ENCODE data around the gene CDH8. TPM values are rescaled to one million over a fixed set of nuclear protein-coding genes. Genes with fewer than 3 reads are reported as not detected.

The CDH8 gene
- polyA plus RNA-seq, 2 of the 4 experiments (the other 2 are of a cell fraction): 0.23 to 0.94 TPM

- Histone ChIP-seq H3K27ac (no peak overlapping the region), H3K4me1 (no peaks in the 10 kb centered on the region), H3K4me3 (no peak overlapping the region), H3K9me3 (no peaks in the 10 kb centered on the region), H3K4me2 (no peak overlapping the region)
- no peak for ATAC-seq
- no peak for FAIRE-seq
- 8% methylated on average over 2 of the region's 2 CpGs for WGBS (ENCODE audit: missing lambda C conversion rate)
- TF ChIP-seq FOSB (CRISPR knock-in tag; IDR thresholded peaks at IDR 0.05) (no peak), TFCP2L1 (CRISPR knock-in tag; IDR thresholded peaks at IDR 0.05) (no peak), MAFK (IDR thresholded peaks at IDR 0.05; ENCODE audit: partially characterized antibody) (peak; percentile 88)
- POLR2A ChIA-PET: no interaction called here
- CTCF ChIA-PET: no interaction called here
- no peak for DNase-seq (ENCODE audit: low read depth in 1 of 2, low spot score in 1 of 2)
These were observed 420.1 kb downstream of the CDH8 start for GRCh38 chr16:61616088-61616487.

GRCh38 chr16:61611847-61612491, 424.3 kb downstream of the CDH8 start:
- 7% methylated on average over 4 of the region's 4 CpGs for WGBS (ENCODE audit: missing lambda C conversion rate)
- H3K9me3 ChIP-seq: no peaks in the 10 kb centered on the region
- DNase-seq (ENCODE audit: low read depth in 1 of 2, low spot score in 1 of 2) (no peak), FAIRE-seq (no peak), ATAC-seq (no peak)
- POLR2A ChIA-PET: no interaction called here
- H3K27ac ChIP-seq: no peak overlapping the region
- no peak overlapping the region for H3K4me3 ChIP-seq
- TF ChIP-seq ZC3H11A (IDR thresholded peaks at IDR 0.05): no peak
- TF ChIP-seq EHF (CRISPR knock-in tag; IDR thresholded peaks at IDR 0.05): no peak
- TF ChIP-seq PBX3 (IDR thresholded peaks at IDR 0.05): no peak
- no peak for TF ChIP-seq HDAC2 (IDR thresholded peaks at IDR 0.05)
- no peak for TF ChIP-seq ELK1 (IDR thresholded peaks at IDR 0.05; ENCODE audit: low read depth, low read length)
- no peak for TF ChIP-seq CBX2 (IDR thresholded peaks at IDR 0.05; ENCODE audit: borderline replicate concordance, low read depth)
- TF ChIP-seq FOSB (CRISPR knock-in tag; IDR thresholded peaks at IDR 0.05): no peak
- TF ChIP-seq TFCP2L1 (CRISPR knock-in tag; IDR thresholded peaks at IDR 0.05): no peak
- no peak for TF ChIP-seq HMGXB4 (CRISPR knock-in tag; IDR thresholded peaks at IDR 0.05; ENCODE audit: borderline replicate concordance)
- no peak for TF ChIP-seq FOSL2 (IDR thresholded peaks at IDR 0.05)
- TF ChIP-seq FOSL2 (CRISPR knock-in tag; IDR thresholded peaks at IDR 0.05): no peak
- no peak for TF ChIP-seq MAFK (IDR thresholded peaks at IDR 0.05; ENCODE audit: partially characterized antibody)
- no peak for TF ChIP-seq MAX (IDR thresholded peaks at IDR 0.05)
- TF ChIP-seq KDM5A (IDR thresholded peaks at IDR 0.05): no peak
- TF ChIP-seq KDM1A (IDR thresholded peaks at IDR 0.05; ENCODE audit: low read depth): no peak
- no peak for TF ChIP-seq MAZ (IDR thresholded peaks at IDR 0.05; ENCODE audit: borderline replicate concordance, low read depth, low read length)
- no peak for TF ChIP-seq EHMT2 (IDR thresholded peaks at IDR 0.05; ENCODE audit: low read depth)
- H3K4me2 ChIP-seq: no peak overlapping the region
- H3K4me1 ChIP-seq: no peaks in the 10 kb centered on the region
- CTCF ChIA-PET: no interaction called here

GRCh38 chr16:61606581-61606980, 429.7 kb downstream of the CDH8 start:
- Histone ChIP-seq H3K4me1 (no peaks in the 10 kb centered on the region), H3K4me3 (no peak overlapping the region), H3K27ac (no peak overlapping the region), H3K9me3 (no peaks in the 10 kb centered on the region), H3K4me2 (no peak overlapping the region)
- FAIRE-seq (no peak), ATAC-seq (no peak), DNase-seq (ENCODE audit: low read depth in 1 of 2, low spot score in 1 of 2) (no peak)
- CTCF ChIA-PET: no interaction called here
- 4% methylated on average over 1 of the region's 1 CpG for WGBS (ENCODE audit: missing lambda C conversion rate)
- POLR2A ChIA-PET: no interaction called here
- TF ChIP-seq ATOH8 (CRISPR knock-in tag; IDR thresholded peaks at IDR 0.05; ENCODE audit: low read depth) (no peak), PHF8 (IDR thresholded peaks at IDR 0.05; ENCODE audit: borderline replicate concordance, low read depth) (no peak), NPAS2 (CRISPR knock-in tag; IDR thresholded peaks at IDR 0.05; ENCODE audit: borderline replicate concordance) (no peak), ELK1 (IDR thresholded peaks at IDR 0.05; ENCODE audit: low read depth, low read length) (no peak), ZFP36 (IDR thresholded peaks at IDR 0.05; ENCODE audit: borderline replicate concordance, partially characterized antibody) (no peak), ZNF302 (CRISPR knock-in tag; IDR thresholded peaks at IDR 0.05) (no peak)
